Loucy (cell line): ENCODE measurements around the gene WWTR1.

Source experiments
- H2AFZ ChIP-seq: fragments of 200-600 bp; sonication (generic); 2 replicates; pipeline ENCODE4 v1.6.0; 2016; ENCODE audit warnings: antibody characterized with exemption, mild to moderate bottlenecking, low read length, moderate library complexity
- H3F3A ChIP-seq: fragments of 200-600 bp; 2 replicates; pipeline ENCODE4 v1.6.0; 2016; ENCODE audit warnings: antibody characterized with exemption, low read depth, mild to moderate bottlenecking
- H3K27me3 ChIP-seq: fragments of 200-600 bp; sonication (generic); 2 replicates; pipeline ENCODE4 v1.6.1; 2014; ENCODE audit warnings: low read length, mild to moderate bottlenecking; ENCODE audit not compliant: insufficient read depth, poor library complexity, severe bottlenecking
- H3K36me3 ChIP-seq: fragments of 200-600 bp; sonication (generic); 2 replicates; pipeline ENCODE4 v1.6.1; 2016; ENCODE audit warnings: low read length; ENCODE audit not compliant: insufficient read depth
- H3K4me1 ChIP-seq: fragments of 200-600 bp; sonication (generic); 2 replicates; pipeline ENCODE4 v1.5.1; 2014; ENCODE audit warnings: low read length, mild to moderate bottlenecking; ENCODE audit not compliant: insufficient read depth, poor library complexity, severe bottlenecking
- H3K4me2 ChIP-seq: fragments of 200-600 bp; sonication (generic); 2 replicates; pipeline ENCODE4 v1.6.0; 2014; ENCODE audit warnings: antibody characterized with exemption, low read length, low read depth, mild to moderate bottlenecking; ENCODE audit not compliant: poor library complexity, severe bottlenecking
- H3K4me3 ChIP-seq: fragments of 200-600 bp; sonication (generic); 2 replicates; pipeline ENCODE4 v1.5.1; 2014; ENCODE audit warnings: low read length, mild to moderate bottlenecking, mixed read lengths; ENCODE audit not compliant: poor library complexity, severe bottlenecking
- H3K79me2 ChIP-seq: fragments of 200-600 bp; sonication (generic); 2 replicates; pipeline ENCODE4 v1.6.1; 2014; ENCODE audit warnings: low read length; ENCODE audit not compliant: insufficient read depth
- H3K9ac ChIP-seq: fragments of 200-600 bp; sonication (generic); 2 replicates; pipeline ENCODE4 v1.6.0; 2014; ENCODE audit warnings: mild to moderate bottlenecking, low read depth, low read length, moderate library complexity; ENCODE audit not compliant: poor library complexity, severe bottlenecking
- H3K9me2 ChIP-seq: fragments of 200-600 bp; sonication (generic); replicated peaks from 2 replicates; pipeline ENCODE4 v1.6.1; 2016; ENCODE audit warnings: low read depth, low read length, mixed read lengths
- H3K9me3 ChIP-seq: fragments of 200-600 bp; sonication (generic); 2 replicates; pipeline ENCODE4 v1.6.1; 2014; ENCODE audit warnings: mild to moderate bottlenecking, antibody characterized with exemption, low read length, low read depth; ENCODE audit not compliant: insufficient read depth
- H4K20me1 ChIP-seq: fragments of 200-600 bp; sonication (generic); 2 replicates; pipeline ENCODE4 v1.6.0; 2014; ENCODE audit warnings: antibody characterized with exemption, low read length, mild to moderate bottlenecking; ENCODE audit not compliant: insufficient read depth, poor library complexity, severe bottlenecking
- CTCF ChIP-seq: fragments of 200-600 bp; sonication (generic); conservative IDR thresholded peaks from 2 replicates; pipeline ENCODE4 v1.5.1; 2014; ENCODE audit warnings: mild to moderate bottlenecking, antibody characterized with exemption, low read length
- EZH2phosphoT487 ChIP-seq: fragments of 200-600 bp; IDR thresholded peaks from 2 replicates; pipeline ENCODE4 v1.6.1; 2018; ENCODE audit warnings: antibody characterized with exemption, mild to moderate bottlenecking, moderate library complexity, borderline replicate concordance

WWTR1 gene

GRCh38 chr3:149532489-149533180 is 125.2 kb downstream of the WWTR1 start:
- Histone ChIP-seq H3K9me2 (no peaks in the 10 kb centered on the region), H3K4me3 (no peak overlapping the region), H3K9me3 (no peaks in the 10 kb centered on the region), H3K4me2 (no peak overlapping the region), H3K36me3 (no peaks in the 10 kb centered on the region), H3K27me3 (no peaks in the 10 kb centered on the region), H3K79me2 (no peaks in the 10 kb centered on the region), H2AFZ (peak overlapping the region; percentile 69), H4K20me1 (no peaks in the 10 kb centered on the region), H3K9ac (no peak overlapping the region), H3K4me1 (peaks cover 5% of the 10 kb centered on the region), H3F3A (no peaks in the 10 kb centered on the region)
- no peak for TF ChIP-seq EZH2phosphoT487
- no peak for TF ChIP-seq CTCF

- no peaks in the 10 kb centered on the region for H3K36me3 ChIP-seq
- H3K4me1 ChIP-seq: peaks cover 5% of the 10 kb centered on the region
- no peaks in the 10 kb centered on the region for H3K79me2 ChIP-seq
- H3K4me3 ChIP-seq: no peak overlapping the region
- no peak overlapping the region for H3K4me2 ChIP-seq
- H3K27me3 ChIP-seq: no peaks in the 10 kb centered on the region
- H3K9ac ChIP-seq: no peak overlapping the region
- no peak overlapping the region for H2AFZ ChIP-seq
- H3K9me3 ChIP-seq: no peaks in the 10 kb centered on the region
- H4K20me1 ChIP-seq: no peaks in the 10 kb centered on the region
- no peaks in the 10 kb centered on the region for H3F3A ChIP-seq
- no peaks in the 10 kb centered on the region for H3K9me2 ChIP-seq
- TF ChIP-seq CTCF: no peak
- no peak for TF ChIP-seq EZH2phosphoT487
Observed at GRCh38 chr3:149529099-149529498, 128.7 kb downstream of the WWTR1 start.

GRCh38 chr3:149528340-149528650 is 129.5 kb downstream of the WWTR1 start:
- Histone ChIP-seq H2AFZ (no peak overlapping the region), H3K9ac (no peak overlapping the region), H3F3A (no peaks in the 10 kb centered on the region), H3K9me2 (no peaks in the 10 kb centered on the region), H3K79me2 (no peaks in the 10 kb centered on the region), H3K27me3 (no peaks in the 10 kb centered on the region), H3K9me3 (no peaks in the 10 kb centered on the region), H3K4me1 (peaks cover 5% of the 10 kb centered on the region), H3K36me3 (no peaks in the 10 kb centered on the region), H3K4me3 (no peak overlapping the region), H3K4me2 (no peak overlapping the region), H4K20me1 (no peaks in the 10 kb centered on the region)
- TF ChIP-seq EZH2phosphoT487: no peak
- TF ChIP-seq CTCF: no peak
